Neural progenitor cell (in vitro differentiated cells): ENCODE measurements around the gene B4GALNT2. TPM values are rescaled to one million over a fixed set of nuclear protein-coding genes. Genes with fewer than 3 reads are reported as not detected.
"Not testable (repeated sequence)": the region's sequence is repeated elsewhere in the genome, so short reads cannot be mapped to it uniquely, and the experiment has no call there.

Experiments used
- DNase-seq: peaks from one replicate; pipeline ENCODE4 v3.0.0-alpha.2; 2016; ENCODE audit warnings: low spot score
- H2AFZ ChIP-seq: fragments of 200-600 bp; sonication (generic); replicated peaks from 2 replicates; pipeline ENCODE4 v1.6.1; 2016; ENCODE audit warnings: antibody characterized with exemption
- H3F3A ChIP-seq: fragments of 200-600 bp; sonication (generic); 2 replicates; pipeline ENCODE4 v1.6.1; 2016; ENCODE audit warnings: antibody characterized with exemption, low read depth
- H3K27ac ChIP-seq: fragments of 200-600 bp; sonication (generic); 2 replicates; pipeline ENCODE4 v1.5.1; 2016; ENCODE audit warnings: mild to moderate bottlenecking
- H3K27me3 ChIP-seq: fragments of 200-600 bp; sonication (generic); 2 replicates; pipeline ENCODE4 v1.6.1; 2016; ENCODE audit warnings: mild to moderate bottlenecking, moderate library complexity
- H3K36me3 ChIP-seq: fragments of 200-600 bp; sonication (generic); 2 replicates; pipeline ENCODE4 v1.5.1; 2016
- H3K4me1 ChIP-seq: fragments of 200-600 bp; sonication (generic); 2 replicates; pipeline ENCODE4 v1.6.1; 2016; ENCODE audit warnings: mixed run types
- H3K4me2 ChIP-seq: fragments of 200-600 bp; sonication (generic); 2 replicates; pipeline ENCODE4 v1.6.1; 2016
- H3K4me3 ChIP-seq: fragments of 200-600 bp; sonication (generic); 2 replicates; pipeline ENCODE4 v1.5.1; 2016
- H3K79me2 ChIP-seq: fragments of 200-600 bp; sonication (generic); 2 replicates; pipeline ENCODE4 v1.6.1; 2016; ENCODE audit warnings: low read depth
- H3K9ac ChIP-seq: fragments of 200-600 bp; sonication (generic); 2 replicates; pipeline ENCODE4 v1.6.1; 2016
- H3K9me3 ChIP-seq: fragments of 200-600 bp; sonication (generic); 2 replicates; pipeline ENCODE4 v1.5.1; 2016; ENCODE audit warnings: low read depth
- H4K20me1 ChIP-seq: fragments of 200-600 bp; sonication (generic); 2 replicates; pipeline ENCODE4 v1.6.1; 2016; ENCODE audit warnings: low read depth
- H3K27ac Mint-ChIP-seq: 3 replicates; pipeline ENCODE4 v1.8.0; 2021; ENCODE audit warnings: mixed read lengths
- H3K27me3 Mint-ChIP-seq: 2 replicates; pipeline ENCODE4 v1.8.0; 2022; ENCODE audit warnings: low read depth, mild to moderate bottlenecking, inconsistent platforms, moderate library complexity, mixed read lengths; ENCODE audit not compliant: insufficient read depth
- H3K36me3 Mint-ChIP-seq: 3 replicates; pipeline ENCODE4 v1.8.0; 2021; ENCODE audit warnings: mixed read lengths
- H3K4me1 Mint-ChIP-seq: 3 replicates; pipeline ENCODE4 v1.8.0; 2021; ENCODE audit warnings: mixed read lengths
- H3K4me3 Mint-ChIP-seq: 3 replicates; pipeline ENCODE4 v1.8.0; 2021; ENCODE audit warnings: mild to moderate bottlenecking, moderate library complexity, mixed read lengths
- H3K9me3 Mint-ChIP-seq: 3 replicates; pipeline ENCODE4 v1.8.0; 2020; ENCODE audit warnings: mixed read lengths
- CTCF ChIP-seq: fragments of 200-600 bp; sonication (generic); IDR thresholded peaks from 2 replicates; pipeline ENCODE4 v1.5.1; 2017; ENCODE audit warnings: antibody characterized with exemption, mild to moderate bottlenecking
- EZH2 ChIP-seq: fragments of 200-600 bp; sonication (generic); IDR thresholded peaks from 2 replicates; pipeline ENCODE4 v1.6.1; 2017; ENCODE audit warnings: antibody characterized with exemption, mild to moderate bottlenecking, moderate library complexity
- EZH2phosphoT487 ChIP-seq: fragments of 200-600 bp; sonication (generic); IDR thresholded peaks from 2 replicates; pipeline ENCODE4 v1.6.1; 2017; ENCODE audit warnings: antibody characterized with exemption
- total RNA-seq: library from RNA; depleted of rRNA; stranded (reverse); fragments of >200 nt; gene quantifications from 2 replicates; pipeline ENCODE4 v1.2.3, GENCODE V29; 2015; ENCODE audit warnings: low replicate concordance

Gene B4GALNT2
- not detected in 2 replicates for total RNA-seq

GRCh38 chr17:49132699-49133364, at the start of gene B4GALNT2:
Gene B4GALNT2, plus strand, starts transcription at chr17:49132769. Its CDS starts 24 bp downstream, at chr17:49132793.
- H4K20me1 ChIP-seq, result no peaks in the 10 kb centered on the region
- no peak within 1 kb of the TSS for H3K9ac ChIP-seq
- H2AFZ ChIP-seq, result peak within 1 kb of the TSS; percentile 59
- no peak within 1 kb of the TSS for H3K27ac ChIP-seq
- H3K36me3 ChIP-seq, result no peaks in the 10 kb centered on the region
- H3K9me3 ChIP-seq, result no peaks in the 10 kb centered on the region
- peak within 1 kb of the TSS; percentile 90 for H3K4me2 ChIP-seq
- peaks cover 50% of the 10 kb centered on the region for H3K27me3 Mint-ChIP-seq
- peaks cover 60% of the 10 kb centered on the region for H3K27me3 ChIP-seq
- peaks cover 6% of the 10 kb centered on the region for H3K36me3 Mint-ChIP-seq
- H3K4me3 ChIP-seq, result peak within 1 kb of the TSS; percentile 49
- peaks cover 31% of the 10 kb centered on the region for H3K9me3 Mint-ChIP-seq
- H3K79me2 ChIP-seq, result no peaks in the 10 kb centered on the region
- H3K4me1 Mint-ChIP-seq, result peaks cover 4% of the 10 kb centered on the region
- no peak within 1 kb of the TSS for H3K27ac Mint-ChIP-seq
- H3K4me3 Mint-ChIP-seq, result peak within 1 kb of the TSS; percentile 78
- peak; percentile 71 for DNase-seq
- H3K4me1 ChIP-seq, result no peaks in the 10 kb centered on the region
- peak; percentile 85 for TF ChIP-seq EZH2phosphoT487
- peak; percentile 88 for TF ChIP-seq EZH2
- no peak for TF ChIP-seq CTCF
- H3F3A ChIP-seq, result no peaks in the 10 kb centered on the region

DNA sequence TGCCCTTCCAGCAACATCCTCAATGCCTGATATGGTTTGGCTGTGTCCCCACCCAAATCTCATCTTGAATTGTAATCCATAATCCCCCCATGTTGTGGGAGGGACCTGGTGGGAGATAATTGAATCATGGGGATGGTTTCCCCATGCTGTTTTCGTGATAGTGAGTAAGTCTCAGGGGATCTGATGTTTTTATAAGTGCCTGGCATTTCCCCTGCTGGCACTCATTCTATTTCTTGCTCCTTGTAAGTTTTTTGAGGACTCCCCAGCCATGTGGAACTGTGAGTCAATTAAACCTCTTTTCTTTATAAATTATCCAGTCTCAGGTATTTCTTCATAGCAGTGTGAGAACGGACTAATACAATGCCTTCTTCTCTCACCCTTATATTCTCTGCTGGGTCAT, 47.5 kb upstream of the B4GALNT2 start:
- not testable (repeated sequence) for H3K9ac ChIP-seq, H3K27ac ChIP-seq, H3F3A ChIP-seq, H3K9me3 ChIP-seq, DNase-seq, H3K27ac Mint-ChIP-seq, H3K4me3 Mint-ChIP-seq, H4K20me1 ChIP-seq, H3K4me2 ChIP-seq, H3K4me3 ChIP-seq, H2AFZ ChIP-seq, H3K79me2 ChIP-seq, H3K4me1 ChIP-seq, H3K27me3 Mint-ChIP-seq, H3K9me3 Mint-ChIP-seq, H3K27me3 ChIP-seq, H3K36me3 Mint-ChIP-seq, H3K36me3 ChIP-seq
- H3K4me1 Mint-ChIP-seq, result peaks cover 10% of the 10 kb centered on the region

GRCh38 chr17:49085565-49086315, 46.8 kb upstream of the B4GALNT2 start:
- H3K9ac ChIP-seq, result no peak overlapping the region
- no peak overlapping the region for H3K4me3 ChIP-seq
- no peak overlapping the region for H3K4me3 Mint-ChIP-seq
- peaks cover 3% of the 10 kb centered on the region for H3K27me3 Mint-ChIP-seq
- TF ChIP-seq EZH2, result no peak
- no peak for TF ChIP-seq EZH2phosphoT487
- TF ChIP-seq CTCF, result no peak
- H2AFZ ChIP-seq, result no peak overlapping the region
- no peak overlapping the region for H3K27ac Mint-ChIP-seq
- no peaks in the 10 kb centered on the region for H3K4me1 ChIP-seq
- no peaks in the 10 kb centered on the region for H3K79me2 ChIP-seq
- H3F3A ChIP-seq, result no peaks in the 10 kb centered on the region
- H3K9me3 Mint-ChIP-seq, result no peaks in the 10 kb centered on the region
- no peaks in the 10 kb centered on the region for H3K36me3 Mint-ChIP-seq
- DNase-seq, result no peak
- H3K36me3 ChIP-seq, result no peaks in the 10 kb centered on the region
- H3K9me3 ChIP-seq, result no peaks in the 10 kb centered on the region
- no peaks in the 10 kb centered on the region for H4K20me1 ChIP-seq
- no peak overlapping the region for H3K4me2 ChIP-seq
- no peak overlapping the region for H3K27ac ChIP-seq
- peaks cover 10% of the 10 kb centered on the region for H3K4me1 Mint-ChIP-seq
- H3K27me3 ChIP-seq, result no peaks in the 10 kb centered on the region

GRCh38 chr17:49086316-49086605, 46.3 kb upstream of the B4GALNT2 start:
- H3K9ac ChIP-seq, result no peak overlapping the region
- H3K27ac Mint-ChIP-seq, result no peak overlapping the region
- no peaks in the 10 kb centered on the region for H3K27me3 ChIP-seq
- no peaks in the 10 kb centered on the region for H3K9me3 ChIP-seq
- no peaks in the 10 kb centered on the region for H3K79me2 ChIP-seq
- no peak overlapping the region for H3K4me3 ChIP-seq
- H3K4me3 Mint-ChIP-seq, result no peak overlapping the region
- no peak overlapping the region for H3K4me2 ChIP-seq
- no peaks in the 10 kb centered on the region for H3F3A ChIP-seq
- DNase-seq, result no peak
- H3K36me3 ChIP-seq, result no peaks in the 10 kb centered on the region
- H3K36me3 Mint-ChIP-seq, result no peaks in the 10 kb centered on the region
- no peaks in the 10 kb centered on the region for H4K20me1 ChIP-seq
- TF ChIP-seq EZH2, result no peak
- no peak for TF ChIP-seq CTCF
- no peak for TF ChIP-seq EZH2phosphoT487
- no peaks in the 10 kb centered on the region for H3K9me3 Mint-ChIP-seq
- H3K27ac ChIP-seq, result no peak overlapping the region
- H3K4me1 Mint-ChIP-seq, result peaks cover 10% of the 10 kb centered on the region
- no peaks in the 10 kb centered on the region for H3K4me1 ChIP-seq
- peaks cover 3% of the 10 kb centered on the region for H3K27me3 Mint-ChIP-seq
- no peak overlapping the region for H2AFZ ChIP-seq
